OCI-LY7 (cell line): ENCODE data around the gene AIFM1. TPM values are rescaled to one million over a fixed set of nuclear protein-coding genes. Genes with fewer than 3 reads are reported as not detected.
A peak's percentile ranks its signal among the peaks of the same experiment; 100 is the strongest.

Source experiments
- BruUV-seq: library from RNA; stranded (reverse); fragments of 400-500 nt; replicated peaks from 2 replicates; lab custom pipeline; 2021; lab: Mats Ljungman, UMichigan
- CTCF ChIA-PET: fragments of 300-600 bp; sonication (Branson Sonifier 250); formaldehyde crosslinking; loops from one replicate; lab custom pipeline; 2022; ENCODE audit warnings: antibody characterized with exemption; ENCODE audit not compliant: unreplicated experiment; lab: Charles Lee
- POLR2A ChIA-PET: fragments of 300-600 bp; sonication (Branson Sonifier 250); formaldehyde crosslinking; loops from one replicate; lab custom pipeline; 2022; ENCODE audit warnings: antibody characterized with exemption; lab: Charles Lee
- DNase-seq: peaks from one replicate; pipeline ENCODE4 v3.0.0-alpha.2; 2015; ENCODE audit warnings: low spot score
- H2AFZ ChIP-seq: fragments of 200-600 bp; sonication (generic), shearing (Covaris generic); 2 replicates; pipeline ENCODE4 v1.6.1; 2014; ENCODE audit warnings: mild to moderate bottlenecking, antibody characterized with exemption, low read length, moderate library complexity
- H3K27ac ChIP-seq: fragments of 200-600 bp; sonication (generic); 2 replicates; pipeline ENCODE4 v1.5.1; 2014; ENCODE audit warnings: mixed run types, low read depth, mild to moderate bottlenecking, moderate library complexity, low read length, inconsistent platforms; ENCODE audit not compliant: poor library complexity, severe bottlenecking
- H3K36me3 ChIP-seq: fragments of 200-600 bp; sonication (generic); 2 replicates; pipeline ENCODE4 v1.6.1; 2014; ENCODE audit warnings: mild to moderate bottlenecking, antibody characterized with exemption, low read length, moderate library complexity, mixed read lengths; ENCODE audit not compliant: insufficient read depth
- H3K4me1 ChIP-seq: fragments of 200-600 bp; sonication (generic); 2 replicates; pipeline ENCODE4 v1.5.1; 2014; ENCODE audit warnings: mild to moderate bottlenecking, low read length; ENCODE audit not compliant: insufficient read depth, poor library complexity, severe bottlenecking
- H3K4me2 ChIP-seq: fragments of 200-600 bp; sonication (generic); 2 replicates; pipeline ENCODE4 v1.6.1; 2014; ENCODE audit warnings: mild to moderate bottlenecking, low read length
- H3K4me3 ChIP-seq: fragments of 200-600 bp; sonication (generic); 2 replicates; pipeline ENCODE4 v1.5.1; 2014; ENCODE audit warnings: mild to moderate bottlenecking, low read depth, low read length; ENCODE audit not compliant: poor library complexity, severe bottlenecking
- H3K79me2 ChIP-seq: fragments of 200-600 bp; sonication (generic); 2 replicates; pipeline ENCODE4 v1.6.1; 2016; ENCODE audit warnings: low read depth, mild to moderate bottlenecking, low read length, moderate library complexity, mixed read lengths; ENCODE audit not compliant: insufficient read depth
- H3K9me2 ChIP-seq: fragments of 200-600 bp; sonication (generic); 2 replicates; pipeline ENCODE4 v1.6.1; 2016; ENCODE audit warnings: mild to moderate bottlenecking, low read length, mixed read lengths; ENCODE audit not compliant: insufficient read depth
- H3K9me3 ChIP-seq: fragments of 200-600 bp; sonication (generic); 2 replicates; pipeline ENCODE4 v1.6.1; 2014; ENCODE audit warnings: mild to moderate bottlenecking, mixed run types, low read length, mixed read lengths
- H4K20me1 ChIP-seq: fragments of 200-600 bp; sonication (generic); 2 replicates; pipeline ENCODE4 v1.6.1; 2014; ENCODE audit warnings: mild to moderate bottlenecking, antibody characterized with exemption, low read length, moderate library complexity, mixed read lengths; ENCODE audit not compliant: insufficient read depth
- EZH2phosphoT487 ChIP-seq: fragments of 200-600 bp; sonication (generic); IDR thresholded peaks from 2 replicates; pipeline ENCODE4 v1.6.1; 2018; ENCODE audit warnings: low read depth, borderline replicate concordance, mild to moderate bottlenecking, mixed run types, antibody characterized with exemption, low read length, moderate library complexity, mixed read lengths
- intact Hi-C: fragments of 100-400 bp; cut with micrococcal nuclease; formaldehyde crosslinking; loops from one replicate; pipeline ENCODE4 v1.10.0; 2022; ENCODE audit not compliant: unreplicated experiment
- total RNA-seq, 2 experiments: library from RNA; depleted of rRNA in 1 of 2; stranded (reverse); fragments of >200 nt in 1 of 2; shearing (Covaris generic) in 1 of 2; gene quantifications; 2 replicates each; pipeline ENCODE4 v1.2.3, GENCODE V29; 2014 to 2022
- TF ChIP-seq, protein P1 (sequence below): fragments of 200-600 bp; sonication (generic); conservative IDR thresholded peaks from 2 replicates; pipeline ENCODE4 v1.5.1; 2014; ENCODE audit warnings: mild to moderate bottlenecking, antibody characterized with exemption, low read length, moderate library complexity, mixed read lengths

AIFM1 gene
- total RNA-seq, 2 experiments from 2014 or later, result 23.1 to 45.7 TPM

DNA sequence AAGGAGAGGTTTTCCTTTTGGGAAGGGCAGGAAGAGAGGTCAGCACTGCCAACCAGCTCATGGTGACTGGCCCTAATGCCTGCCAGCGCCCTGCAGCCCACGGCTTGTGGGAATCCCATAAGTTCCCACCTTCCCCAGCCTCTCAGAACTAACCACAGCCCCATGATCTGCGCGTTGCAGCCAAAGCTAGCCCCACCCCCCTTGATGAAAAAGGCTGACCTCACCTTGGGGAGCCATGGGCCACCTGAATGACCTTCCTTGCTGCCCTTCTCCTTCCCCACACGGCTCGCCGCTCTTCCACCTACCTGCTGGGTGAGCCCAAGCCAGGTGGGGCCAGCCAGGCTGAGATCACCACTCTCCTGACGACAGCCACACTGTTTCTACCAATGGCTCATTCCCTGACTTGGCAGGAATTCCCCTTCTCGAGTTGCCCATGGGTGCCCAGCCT lies 51.5 kb downstream of the AIFM1 start:
- no TSS peak for BruUV-seq
- Histone ChIP-seq H3K4me1 (peaks cover 8% of the 10 kb centered on the region), H3K4me3 (no peak overlapping the region), H3K79me2 (peaks cover 8% of the 10 kb centered on the region; the same call in 1 of the 2 replicates), H3K4me2 (no peak overlapping the region), H3K36me3 (no peaks in the 10 kb centered on the region), H3K9me3 (no peaks in the 10 kb centered on the region), H3K9me2 (no peaks in the 10 kb centered on the region), H4K20me1 (no peaks in the 10 kb centered on the region), H3K27ac (no peak overlapping the region), H2AFZ (no peak overlapping the region)
- ChIA-PET POLR2A (no interaction called here), CTCF (no interaction called here)
- intact Hi-C loops, result no loop called here
- TF ChIP-seq, protein P1, sequence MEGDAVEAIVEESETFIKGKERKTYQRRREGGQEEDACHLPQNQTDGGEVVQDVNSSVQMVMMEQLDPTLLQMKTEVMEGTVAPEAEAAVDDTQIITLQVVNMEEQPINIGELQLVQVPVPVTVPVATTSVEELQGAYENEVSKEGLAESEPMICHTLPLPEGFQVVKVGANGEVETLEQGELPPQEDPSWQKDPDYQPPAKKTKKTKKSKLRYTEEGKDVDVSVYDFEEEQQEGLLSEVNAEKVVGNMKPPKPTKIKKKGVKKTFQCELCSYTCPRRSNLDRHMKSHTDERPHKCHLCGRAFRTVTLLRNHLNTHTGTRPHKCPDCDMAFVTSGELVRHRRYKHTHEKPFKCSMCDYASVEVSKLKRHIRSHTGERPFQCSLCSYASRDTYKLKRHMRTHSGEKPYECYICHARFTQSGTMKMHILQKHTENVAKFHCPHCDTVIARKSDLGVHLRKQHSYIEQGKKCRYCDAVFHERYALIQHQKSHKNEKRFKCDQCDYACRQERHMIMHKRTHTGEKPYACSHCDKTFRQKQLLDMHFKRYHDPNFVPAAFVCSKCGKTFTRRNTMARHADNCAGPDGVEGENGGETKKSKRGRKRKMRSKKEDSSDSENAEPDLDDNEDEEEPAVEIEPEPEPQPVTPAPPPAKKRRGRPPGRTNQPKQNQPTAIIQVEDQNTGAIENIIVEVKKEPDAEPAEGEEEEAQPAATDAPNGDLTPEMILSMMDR, result no peak
- TF ChIP-seq EZH2phosphoT487, result no peak
- DNase-seq, result no peak

- TF ChIP-seq, protein P1, result no peak
- TF ChIP-seq EZH2phosphoT487, result no peak
- peaks cover 19% of the 10 kb centered on the region for H3K4me1 ChIP-seq
- ChIA-PET CTCF (interaction anchor here (0.6 kb wide), 1 partner anchor 30 kb away, joined by 3 read pairs; no protein-coding TSS in a partner anchor), POLR2A (no interaction called here)
- intact Hi-C loops, result no loop called here
- BruUV-seq, result no TSS peak
- no peaks in the 10 kb centered on the region for H3K9me3 ChIP-seq
- H3K4me2 ChIP-seq, result peak overlapping the region; percentile 74
- peak overlapping the region; percentile 62 for H3K27ac ChIP-seq
- H3K9me2 ChIP-seq, result no peaks in the 10 kb centered on the region
- no peaks in the 10 kb centered on the region for H4K20me1 ChIP-seq
- no peaks in the 10 kb centered on the region for H3K36me3 ChIP-seq
- H2AFZ ChIP-seq, result peak overlapping the region; percentile 86; the same call in 1 of the 2 replicates
- H3K4me3 ChIP-seq, result peak overlapping the region; percentile 66
- DNase-seq, result no peak
- peaks cover 31% of the 10 kb centered on the region; the same call in 1 of the 2 replicates for H3K79me2 ChIP-seq
These were observed 54.2 kb downstream of the AIFM1 start for GRCh38 chrX:130111220-130112154.
